HG03432 (cell line): ENCODE results near the gene RNF20.
"Not testable (repeated sequence)": the region's sequence is repeated elsewhere in the genome, so short reads cannot be mapped to it uniquely, and the experiment has no call there.

Source experiments
- ATAC-seq: cut with Tn5 transposase; IDR thresholded peaks from one replicate; pipeline ENCODE4 v1.9.1; 2021; ENCODE audit warnings: mild to moderate bottlenecking, moderate library complexity; ENCODE audit not compliant: unreplicated experiment

Gene RNF20

DNA sequence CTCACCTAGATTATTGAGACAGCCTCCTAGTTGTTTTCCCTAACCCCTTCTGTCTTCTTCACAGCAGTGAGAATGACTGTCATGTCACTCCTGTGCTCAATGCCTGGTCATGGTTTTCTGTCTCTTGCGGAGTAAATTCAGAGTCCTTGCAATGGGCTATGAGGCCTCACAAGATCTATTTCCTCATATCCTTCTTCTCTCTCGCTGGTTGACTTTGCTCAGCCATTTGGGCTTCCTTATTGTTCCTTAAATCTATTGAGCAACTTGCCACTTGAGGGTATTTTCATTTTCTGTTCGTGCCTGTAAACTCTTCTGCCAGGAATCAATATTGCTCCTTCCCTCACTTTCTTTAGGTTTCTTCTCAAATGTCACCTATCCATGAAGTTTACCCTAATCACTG is 52.1 kb downstream of the RNF20 start:
- no peak for ATAC-seq

DNA sequence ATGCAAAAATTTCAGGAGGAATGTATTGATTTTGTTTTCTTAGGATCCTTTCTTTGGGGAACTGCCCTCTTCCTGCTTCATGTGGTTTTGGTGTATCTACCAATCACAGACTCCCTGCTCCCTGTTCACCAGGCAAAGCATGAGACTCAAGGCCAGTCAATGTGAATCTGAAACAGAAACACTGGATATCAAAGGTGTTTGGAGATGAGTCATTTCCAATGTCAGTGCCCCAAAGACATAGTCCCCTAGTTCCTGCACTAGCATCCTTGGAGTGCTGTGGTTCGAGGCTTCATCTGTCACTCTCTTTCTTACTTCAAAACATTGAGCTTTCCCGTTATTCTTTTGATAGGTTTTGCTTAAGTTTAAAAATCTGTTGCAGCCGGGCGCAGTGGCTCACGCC is 53.0 kb downstream of the RNF20 start:
- peak; percentile 93 for ATAC-seq

DNA sequence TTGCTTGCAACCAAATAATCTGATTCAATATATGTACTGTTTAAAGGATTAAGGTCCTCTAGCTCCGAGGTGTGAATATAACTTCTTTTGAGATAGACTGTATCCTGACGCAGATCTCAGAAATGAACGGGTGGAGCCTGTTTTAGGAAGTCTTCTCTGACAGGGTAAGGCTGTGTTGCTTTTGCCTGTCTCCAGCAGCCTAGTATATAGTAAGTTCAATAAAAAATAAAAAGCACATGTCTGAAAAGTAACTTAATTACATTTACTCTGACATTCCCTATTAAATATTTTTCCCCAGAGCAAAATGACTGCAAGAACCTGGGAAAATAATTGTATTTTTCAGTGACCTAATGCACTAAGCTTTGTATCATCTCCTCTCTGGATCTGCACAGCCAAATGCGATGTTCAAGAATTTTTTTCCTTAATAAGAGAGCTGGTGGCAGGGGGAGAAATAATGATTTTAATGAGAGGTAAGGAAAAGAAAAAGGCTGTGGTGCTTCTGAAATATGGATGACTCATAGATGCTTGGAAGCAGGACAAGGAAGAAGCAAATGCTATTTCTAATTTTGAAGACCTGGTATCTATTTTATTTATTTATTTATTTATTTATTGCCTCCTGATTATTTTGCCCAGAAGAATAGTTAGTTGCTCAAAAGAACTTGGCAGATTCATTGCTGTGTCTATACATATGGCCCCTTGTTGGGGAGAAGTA is 53.8 kb downstream of the RNF20 start:
- no peak for ATAC-seq

DNA sequence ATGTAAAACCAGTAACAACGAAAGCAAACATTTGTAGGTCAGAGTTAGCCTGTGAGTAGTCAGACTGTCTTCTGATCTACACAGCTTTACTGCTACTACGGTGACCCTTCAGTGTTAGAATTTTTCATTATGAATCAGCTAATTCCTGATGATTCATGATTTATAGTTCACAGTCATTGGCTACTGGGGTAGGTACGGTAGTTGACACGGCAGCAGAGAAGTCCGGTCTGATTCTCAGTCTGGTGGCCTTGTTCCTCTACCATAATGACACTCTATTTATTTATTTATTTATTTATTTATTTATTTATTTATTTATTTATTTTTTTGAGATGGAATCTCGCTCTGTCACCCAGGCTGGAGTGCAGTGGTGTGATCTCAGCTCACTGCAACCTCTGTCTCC is 56.4 kb downstream of the RNF20 start:
- ATAC-seq, result not testable (repeated sequence)

DNA sequence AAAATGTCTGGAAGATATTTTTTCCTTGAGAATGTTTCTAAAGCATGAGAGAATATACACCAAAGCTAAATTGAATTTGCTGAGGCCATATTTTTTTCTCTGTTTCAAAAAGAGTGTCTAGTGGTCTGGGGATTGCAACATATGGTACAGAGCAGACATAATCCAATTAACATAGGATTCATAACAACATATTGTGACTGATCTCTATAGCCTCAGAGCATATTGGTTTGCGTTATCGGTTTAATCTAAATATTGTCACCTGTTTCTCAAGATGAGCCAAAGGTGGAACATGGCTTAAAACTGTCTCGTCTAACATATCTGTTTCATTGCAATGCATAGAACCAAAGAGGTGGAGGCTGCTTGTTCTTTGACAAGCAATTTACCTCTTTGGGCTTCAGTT is 57.2 kb downstream of the RNF20 start:
- no peak for ATAC-seq

DNA sequence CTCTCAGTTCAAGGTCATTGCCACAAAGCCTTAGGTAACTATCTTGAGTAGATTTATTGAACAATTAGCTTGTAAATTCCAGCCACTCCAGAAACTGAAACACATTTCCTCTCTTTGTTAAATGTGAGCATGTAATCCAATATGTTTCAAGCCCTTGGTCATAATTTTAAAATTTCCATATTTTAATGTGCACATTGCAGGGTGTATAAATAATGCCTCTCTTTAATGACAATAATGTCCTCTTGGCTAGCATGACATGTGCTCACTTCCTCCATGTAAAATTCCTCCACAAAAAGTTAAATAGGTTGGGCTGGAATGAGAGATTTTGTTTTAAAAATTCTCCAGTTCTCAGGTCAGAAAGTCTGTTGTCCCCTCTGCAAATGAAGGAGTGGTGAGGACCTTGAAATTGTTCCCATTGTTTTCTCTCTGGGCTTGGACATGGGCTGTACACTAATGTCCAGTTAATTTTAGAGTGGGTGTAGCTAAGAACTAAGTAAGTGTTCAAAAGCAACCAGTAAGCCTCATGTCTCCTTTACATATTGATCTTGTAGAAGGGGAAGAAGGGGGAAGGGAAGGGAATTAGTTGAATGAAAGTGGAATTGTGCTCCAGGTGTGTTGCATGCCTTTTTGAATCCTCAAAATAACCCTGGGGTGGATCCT is 58.3 kb downstream of the RNF20 start:
- ATAC-seq, result no peak

DNA sequence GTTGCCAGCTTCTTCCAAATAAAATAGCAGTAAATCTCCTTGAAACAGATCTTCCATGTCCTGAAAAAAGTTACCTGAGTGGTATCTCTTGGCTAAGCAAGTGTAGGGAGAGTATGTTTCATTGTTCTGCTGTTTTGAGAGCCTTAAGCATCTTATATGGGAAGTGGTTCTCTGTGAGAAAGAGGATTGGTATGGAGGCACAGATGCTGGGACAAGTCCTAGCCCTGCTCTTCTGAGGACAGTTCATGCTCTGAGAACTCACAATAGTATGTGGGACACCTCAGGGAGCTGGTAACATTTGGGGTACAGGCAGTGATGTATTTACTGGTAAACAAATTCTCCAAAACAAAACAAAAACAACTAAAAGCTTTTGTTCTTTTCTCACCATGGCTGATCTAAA is 59.1 kb downstream of the RNF20 start:
- ATAC-seq, result no peak

DNA sequence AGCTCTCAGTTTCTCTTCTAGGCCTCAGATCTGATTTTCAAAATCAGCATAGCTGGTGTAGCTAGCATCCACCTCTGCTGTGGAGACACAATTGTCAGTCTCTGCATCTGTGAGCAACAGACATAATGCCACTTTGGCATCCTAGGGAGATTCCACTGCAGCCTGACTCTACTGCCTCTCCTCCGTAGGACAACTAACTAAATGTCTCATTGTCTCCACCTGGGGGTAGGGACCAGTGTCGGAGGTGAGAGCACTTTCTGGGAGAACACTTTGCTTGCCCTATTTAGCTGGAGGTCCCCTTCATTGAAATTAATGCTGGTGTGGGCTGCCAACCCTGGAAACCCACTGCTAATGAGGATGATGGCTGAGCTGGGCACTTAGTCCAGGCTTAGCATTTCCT is 59.7 kb downstream of the RNF20 start:
- no peak for ATAC-seq

DNA sequence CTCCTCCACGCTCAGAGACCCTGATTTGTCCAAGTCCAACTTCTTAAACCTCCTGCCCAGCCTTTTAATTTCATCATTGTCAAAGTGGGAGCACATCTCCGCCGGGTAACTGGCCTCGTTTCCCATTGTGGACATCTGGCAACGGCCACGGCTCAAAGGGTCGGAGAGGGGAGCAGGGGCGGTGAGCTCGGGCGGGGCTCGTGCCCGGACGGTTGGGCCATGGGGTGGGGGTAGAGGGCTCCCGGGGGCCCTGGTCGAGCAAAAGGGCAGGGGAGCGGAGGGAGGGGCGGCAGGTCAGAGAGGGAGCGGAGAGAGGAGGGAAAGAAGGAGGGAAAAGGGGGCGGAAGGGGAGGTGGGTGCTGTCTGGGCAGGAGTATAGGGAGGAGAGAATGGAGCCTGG is 61.1 kb downstream of the RNF20 start, which contains the start of gene PPP3R2:
Gene PPP3R2, minus strand, starts transcription at position 174 of the 400 bp plus-strand sequence. Its CDS starts 48 bp downstream, at position 126.
- no peak for ATAC-seq

DNA sequence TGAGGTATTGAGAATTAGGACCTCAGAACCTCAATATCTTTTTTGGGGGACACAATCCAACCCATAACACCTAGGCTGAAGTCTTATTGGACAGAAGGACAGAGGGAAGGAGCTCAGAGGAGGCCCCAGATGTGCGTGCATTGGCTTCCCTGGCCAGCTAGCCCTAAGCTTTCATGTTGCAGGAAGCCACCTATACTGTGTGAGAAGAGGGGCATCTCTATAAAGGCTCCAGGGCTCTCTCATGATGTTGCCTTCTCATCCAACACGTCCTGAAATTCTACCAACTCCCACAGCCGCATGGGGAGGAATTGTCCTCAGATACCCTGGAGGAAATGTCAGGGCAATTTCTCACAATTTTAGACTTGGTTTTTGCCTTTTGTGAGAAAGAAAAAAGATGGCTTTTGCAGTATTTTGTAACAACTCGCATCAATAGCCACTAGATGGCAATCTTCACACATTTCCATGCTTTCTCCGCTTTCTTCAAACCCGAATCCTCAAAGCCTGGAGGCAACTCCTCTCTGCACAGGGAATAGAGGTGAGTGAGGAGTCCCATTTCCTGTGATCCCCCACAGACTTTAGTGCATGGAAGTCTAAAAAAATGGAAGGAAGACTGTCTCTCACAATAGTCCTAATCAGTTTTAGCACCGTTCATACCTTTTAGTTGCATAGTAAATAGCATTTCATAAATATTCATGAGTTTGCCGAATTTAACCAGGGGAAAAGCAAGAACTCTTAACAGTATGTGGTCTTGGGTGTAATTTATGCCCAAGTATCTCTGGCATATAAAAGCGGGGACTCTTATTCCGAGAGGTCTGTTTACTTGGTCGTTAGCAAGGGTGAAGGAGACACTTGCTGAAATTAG is 68.5 kb downstream of the RNF20 start:
- peak; percentile 71 for ATAC-seq

DNA sequence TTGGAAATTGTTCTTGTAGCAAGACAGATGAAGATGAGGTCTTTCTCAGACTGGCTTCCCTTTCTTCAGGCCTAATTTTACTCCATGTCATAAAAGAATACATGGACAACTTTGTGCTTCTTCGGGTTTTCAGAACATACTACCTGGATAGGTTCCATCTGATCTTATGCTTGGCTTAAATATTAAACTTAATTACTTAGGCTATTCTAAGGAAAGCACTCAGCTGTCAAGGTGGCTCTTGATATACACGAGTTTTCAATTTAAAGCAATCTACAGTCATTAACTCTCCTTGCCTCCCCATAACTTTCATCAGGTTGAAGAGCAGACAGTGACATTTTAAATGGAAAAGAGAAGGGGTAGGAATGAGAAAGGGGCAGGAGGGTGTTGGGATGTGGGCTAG is 70.6 kb downstream of the RNF20 start:
- no peak for ATAC-seq

DNA sequence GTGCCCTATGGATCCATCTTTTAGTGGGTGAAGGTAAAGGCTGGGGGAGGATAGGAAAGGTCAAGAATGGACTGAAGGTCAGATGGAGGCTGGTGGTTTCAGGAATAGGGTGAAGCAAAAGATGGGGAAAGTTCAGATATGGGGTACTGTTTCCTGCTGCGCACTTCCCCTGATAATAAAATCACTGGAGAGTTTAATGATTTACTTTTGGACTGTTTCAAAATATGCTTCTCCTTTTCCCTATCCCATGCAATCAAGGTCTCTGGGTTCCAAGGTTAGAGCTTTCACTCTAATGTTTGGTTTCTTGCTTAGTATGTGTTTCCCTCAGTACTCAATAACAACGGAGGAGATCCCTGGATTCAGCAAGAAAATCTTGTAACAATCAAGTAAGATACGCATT is 71.9 kb downstream of the RNF20 start:
- ATAC-seq, result no peak
